ENCODE measurements around the gene NHS.

Gene NHS

DNA sequence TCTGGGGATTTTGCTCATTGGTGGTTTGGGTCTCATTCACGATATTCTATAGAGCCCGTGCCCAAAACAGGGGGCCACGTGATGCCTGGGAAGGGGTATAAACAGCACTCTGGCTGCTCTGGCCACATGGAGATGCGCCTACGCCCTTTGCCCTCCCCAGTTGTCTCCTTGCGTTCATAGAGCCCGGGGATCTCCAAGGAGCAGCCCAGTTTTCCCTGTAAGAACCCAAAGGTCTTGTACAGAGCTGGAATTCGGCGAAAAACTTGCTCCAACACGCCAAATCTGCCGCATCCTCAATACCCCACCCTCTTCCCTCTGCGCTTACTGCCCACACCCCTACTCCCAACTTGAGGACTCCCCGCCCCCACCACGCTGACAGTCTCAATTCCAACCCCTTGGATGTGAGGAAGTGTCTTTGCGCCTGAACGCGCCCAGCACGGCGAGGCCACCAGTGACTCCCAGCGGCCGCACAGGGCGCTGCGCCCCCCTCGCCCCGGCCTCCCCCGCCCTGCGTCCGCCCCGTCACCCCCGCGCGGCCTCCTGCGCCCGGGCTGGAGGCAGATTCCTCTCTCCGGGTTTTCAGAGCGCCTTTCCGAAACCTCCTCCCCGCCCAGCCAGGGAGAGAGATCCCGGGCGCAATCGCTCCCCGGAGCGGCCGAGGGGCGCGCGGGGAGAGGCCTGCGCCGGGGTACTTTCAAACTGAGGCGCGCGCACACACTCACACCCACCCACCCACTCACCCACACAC lies at the start of gene NHS:
Gene NHS, plus strand, starts transcription at position 582 of the 748 bp plus-strand sequence. CDS start 558 bp downstream, outside the sequence.
- H3K27ac ChIP-seq (ENCODE audit: low read depth in 2 of 2, low read length in 2 of 2) = peak within 1 kb of the TSS in 1 of 2 donors; percentile 61
- peaks cover 0 to 2% of the 10 kb centered on the region in 2 donors for H3K9me3 ChIP-seq (ENCODE audit: control insufficient read depth in 2 of 2, low read length in 2 of 2)
- H3K9ac ChIP-seq (ENCODE audit: low read depth in 1 of 2, low read length in 2 of 2) = peak within 1 kb of the TSS in 1 of 2 donors; percentile 42

GRCh38 chrX:17328837-17329236 lies 46.2 kb upstream of the NHS start:
- H3K4me3 ChIP-seq (ENCODE audit: low read length in 2 of 2) = no peak overlapping the region
- H3K27me3 ChIP-seq (ENCODE audit: control insufficient read depth in 2 of 2, insufficient read depth in 2 of 2, low read length in 2 of 2) = no peaks in the 10 kb centered on the region
- no peaks in the 10 kb centered on the region for H3K9me3 ChIP-seq (ENCODE audit: control insufficient read depth in 2 of 2, low read length in 2 of 2)
- H3K4me1 ChIP-seq (ENCODE audit: control insufficient read depth in 2 of 2, insufficient read depth in 2 of 2, low read length in 2 of 2) = no peaks in the 10 kb centered on the region
- no peaks in the 10 kb centered on the region for H3K36me3 ChIP-seq (ENCODE audit: control insufficient read depth in 2 of 2, insufficient read depth in 2 of 2, low read length in 2 of 2)
- H3K9ac ChIP-seq (ENCODE audit: low read depth in 1 of 2, low read length in 2 of 2) = no peak overlapping the region
- no peak overlapping the region for H3K27ac ChIP-seq (ENCODE audit: low read depth in 2 of 2, low read length in 2 of 2)

More for the DNA sequence above, at the start of gene NHS:
- no peaks in the 10 kb centered on the region for H3K36me3 ChIP-seq (ENCODE audit: control insufficient read depth in 2 of 2, insufficient read depth in 2 of 2, low read length in 2 of 2)
- H3K27me3 ChIP-seq (ENCODE audit: control insufficient read depth in 2 of 2, insufficient read depth in 2 of 2, low read length in 2 of 2) = no peaks in the 10 kb centered on the region
- H3K4me1 ChIP-seq (ENCODE audit: control insufficient read depth in 2 of 2, insufficient read depth in 2 of 2, low read length in 2 of 2) = peaks cover 0 to 7% of the 10 kb centered on the region in 2 donors
- peak within 1 kb of the TSS; percentile 48 to 70 for H3K4me3 ChIP-seq (ENCODE audit: low read length in 2 of 2)

- H3K4me1 ChIP-seq (ENCODE audit: control insufficient read depth in 2 of 2, insufficient read depth in 2 of 2, low read length in 2 of 2) = no peaks in the 10 kb centered on the region
- H3K36me3 ChIP-seq (ENCODE audit: control insufficient read depth in 2 of 2, insufficient read depth in 2 of 2, low read length in 2 of 2) = no peaks in the 10 kb centered on the region
- no peaks in the 10 kb centered on the region for H3K9me3 ChIP-seq (ENCODE audit: control insufficient read depth in 2 of 2, low read length in 2 of 2)
- H3K4me3 ChIP-seq (ENCODE audit: low read length in 2 of 2) = no peak overlapping the region
- H3K27ac ChIP-seq (ENCODE audit: low read depth in 2 of 2, low read length in 2 of 2) = no peak overlapping the region
- H3K27me3 ChIP-seq (ENCODE audit: control insufficient read depth in 2 of 2, insufficient read depth in 2 of 2, low read length in 2 of 2) = no peaks in the 10 kb centered on the region
- no peak overlapping the region for H3K9ac ChIP-seq (ENCODE audit: low read depth in 1 of 2, low read length in 2 of 2)
These were observed 38.6 kb upstream of the NHS start for GRCh38 chrX:17336377-17336776.

GRCh38 chrX:17355976-17356375 lies 19.0 kb upstream of the NHS start:
- H3K27ac ChIP-seq (ENCODE audit: low read depth in 2 of 2, low read length in 2 of 2) = no peak overlapping the region
- H3K36me3 ChIP-seq (ENCODE audit: control insufficient read depth in 2 of 2, insufficient read depth in 2 of 2, low read length in 2 of 2) = no peaks in the 10 kb centered on the region
- H3K9me3 ChIP-seq (ENCODE audit: control insufficient read depth in 2 of 2, low read length in 2 of 2) = peaks cover 0 to 2% of the 10 kb centered on the region in 2 donors
- H3K4me1 ChIP-seq (ENCODE audit: control insufficient read depth in 2 of 2, insufficient read depth in 2 of 2, low read length in 2 of 2) = no peaks in the 10 kb centered on the region
- no peak overlapping the region for H3K9ac ChIP-seq (ENCODE audit: low read depth in 1 of 2, low read length in 2 of 2)
- H3K4me3 ChIP-seq (ENCODE audit: low read length in 2 of 2) = no peak overlapping the region
- no peaks in the 10 kb centered on the region for H3K27me3 ChIP-seq (ENCODE audit: control insufficient read depth in 2 of 2, insufficient read depth in 2 of 2, low read length in 2 of 2)

DNA sequence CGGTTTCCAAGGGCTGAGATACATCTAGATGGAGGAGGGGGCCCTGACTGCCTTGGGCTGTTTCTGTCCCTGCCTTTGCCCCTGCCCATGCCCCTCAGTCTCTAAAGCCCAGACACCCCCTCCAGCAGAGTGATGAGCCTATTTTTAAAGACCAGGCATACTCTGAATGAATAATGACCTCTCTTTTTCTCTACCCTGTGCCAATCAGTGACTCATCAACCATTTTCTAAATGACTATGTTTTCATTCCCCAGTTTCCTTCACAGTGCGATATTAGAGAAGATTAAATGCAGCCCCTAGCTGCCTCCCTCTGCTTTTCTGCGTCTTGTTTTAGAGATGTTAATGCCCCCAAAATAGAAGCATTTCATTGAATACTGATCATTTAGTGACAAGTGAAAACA lies 15.5 kb upstream of the NHS start:
- no peak overlapping the region for H3K9ac ChIP-seq (ENCODE audit: low read depth in 1 of 2, low read length in 2 of 2)
- H3K36me3 ChIP-seq (ENCODE audit: control insufficient read depth in 2 of 2, insufficient read depth in 2 of 2, low read length in 2 of 2) = no peaks in the 10 kb centered on the region
- no peak overlapping the region for H3K4me3 ChIP-seq (ENCODE audit: low read length in 2 of 2)
- H3K27ac ChIP-seq (ENCODE audit: low read depth in 2 of 2, low read length in 2 of 2) = no peak overlapping the region
- H3K4me1 ChIP-seq (ENCODE audit: control insufficient read depth in 2 of 2, insufficient read depth in 2 of 2, low read length in 2 of 2) = no peaks in the 10 kb centered on the region
- no peaks in the 10 kb centered on the region for H3K27me3 ChIP-seq (ENCODE audit: control insufficient read depth in 2 of 2, insufficient read depth in 2 of 2, low read length in 2 of 2)
- H3K9me3 ChIP-seq (ENCODE audit: control insufficient read depth in 2 of 2, low read length in 2 of 2) = no peaks in the 10 kb centered on the region

DNA sequence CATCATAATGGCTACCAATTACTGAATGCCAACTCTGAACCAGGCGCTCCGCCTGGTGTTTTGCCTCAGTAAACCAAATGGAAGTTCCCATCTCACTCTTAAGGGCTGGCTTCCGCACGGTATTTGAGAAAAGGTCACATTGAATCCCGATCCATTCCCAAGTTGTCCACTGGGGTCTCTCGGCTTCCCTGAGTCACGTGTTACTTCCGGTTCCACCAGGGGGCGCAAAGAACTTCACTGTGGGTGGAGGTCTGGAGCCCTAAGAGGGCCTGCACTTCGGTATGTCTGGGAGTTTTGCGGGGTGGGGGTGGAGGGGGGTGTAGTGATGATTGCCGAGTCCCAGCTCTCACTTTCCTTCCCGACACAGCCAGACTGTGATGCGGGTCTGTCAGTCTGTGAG lies 13.4 kb upstream of the NHS start:
- Histone ChIP-seq H3K27me3 (ENCODE audit: control insufficient read depth in 2 of 2, insufficient read depth in 2 of 2, low read length in 2 of 2) (no peaks in the 10 kb centered on the region), H3K4me3 (ENCODE audit: low read length in 2 of 2) (no peak overlapping the region), H3K4me1 (ENCODE audit: control insufficient read depth in 2 of 2, insufficient read depth in 2 of 2, low read length in 2 of 2) (no peaks in the 10 kb centered on the region), H3K36me3 (ENCODE audit: control insufficient read depth in 2 of 2, insufficient read depth in 2 of 2, low read length in 2 of 2) (no peaks in the 10 kb centered on the region), H3K9me3 (ENCODE audit: control insufficient read depth in 2 of 2, low read length in 2 of 2) (no peaks in the 10 kb centered on the region), H3K9ac (ENCODE audit: low read depth in 1 of 2, low read length in 2 of 2) (no peak overlapping the region), H3K27ac (ENCODE audit: low read depth in 2 of 2, low read length in 2 of 2) (no peak overlapping the region)

- no peaks in the 10 kb centered on the region for H3K27me3 ChIP-seq (ENCODE audit: control insufficient read depth in 2 of 2, insufficient read depth in 2 of 2, low read length in 2 of 2)
- H3K36me3 ChIP-seq (ENCODE audit: control insufficient read depth in 2 of 2, insufficient read depth in 2 of 2, low read length in 2 of 2) = no peaks in the 10 kb centered on the region
- H3K9ac ChIP-seq (ENCODE audit: low read depth in 1 of 2, low read length in 2 of 2) = no peak overlapping the region
- peaks cover 4 to 10% of the 10 kb centered on the region in 2 donors for H3K4me1 ChIP-seq (ENCODE audit: control insufficient read depth in 2 of 2, insufficient read depth in 2 of 2, low read length in 2 of 2)
- H3K27ac ChIP-seq (ENCODE audit: low read depth in 2 of 2, low read length in 2 of 2) = no peak overlapping the region
- no peak overlapping the region for H3K4me3 ChIP-seq (ENCODE audit: low read length in 2 of 2)
- H3K9me3 ChIP-seq (ENCODE audit: control insufficient read depth in 2 of 2, low read length in 2 of 2) = no peaks in the 10 kb centered on the region
These were observed 7.0 kb upstream of the NHS start for GRCh38 chrX:17368002-17368401.

DNA sequence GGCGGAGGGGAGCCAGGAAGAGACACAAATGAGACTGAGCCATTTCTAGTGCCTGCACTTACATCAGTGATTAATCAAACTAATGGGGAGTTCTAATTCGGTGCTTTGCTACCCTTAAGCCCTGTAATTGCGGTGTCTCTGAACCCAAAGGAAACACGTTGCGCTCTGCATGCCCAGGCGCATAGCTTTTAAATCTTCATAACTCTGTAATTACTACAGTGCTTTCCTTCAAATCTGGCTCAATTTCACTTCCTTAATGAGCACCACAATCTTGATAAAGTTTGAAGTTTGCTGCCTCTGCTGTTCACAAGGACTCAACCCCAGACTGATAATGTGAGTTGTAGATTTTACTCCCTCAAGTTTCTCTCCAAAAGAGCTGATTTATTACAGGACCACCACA lies 5.7 kb upstream of the NHS start:
- H3K27me3 ChIP-seq (ENCODE audit: control insufficient read depth in 2 of 2, insufficient read depth in 2 of 2, low read length in 2 of 2) = no peaks in the 10 kb centered on the region
- H3K4me3 ChIP-seq (ENCODE audit: low read length in 2 of 2) = no peak overlapping the region
- H3K27ac ChIP-seq (ENCODE audit: low read depth in 2 of 2, low read length in 2 of 2) = no peak overlapping the region
- peaks cover 4 to 10% of the 10 kb centered on the region in 2 donors for H3K4me1 ChIP-seq (ENCODE audit: control insufficient read depth in 2 of 2, insufficient read depth in 2 of 2, low read length in 2 of 2)
- no peaks in the 10 kb centered on the region for H3K9me3 ChIP-seq (ENCODE audit: control insufficient read depth in 2 of 2, low read length in 2 of 2)
- no peak overlapping the region for H3K9ac ChIP-seq (ENCODE audit: low read depth in 1 of 2, low read length in 2 of 2)
- no peaks in the 10 kb centered on the region for H3K36me3 ChIP-seq (ENCODE audit: control insufficient read depth in 2 of 2, insufficient read depth in 2 of 2, low read length in 2 of 2)

GRCh38 chrX:17370191-17370590 lies 4.8 kb upstream of the NHS start:
- Histone ChIP-seq H3K27me3 (ENCODE audit: control insufficient read depth in 2 of 2, insufficient read depth in 2 of 2, low read length in 2 of 2) (no peaks in the 10 kb centered on the region), H3K36me3 (ENCODE audit: control insufficient read depth in 2 of 2, insufficient read depth in 2 of 2, low read length in 2 of 2) (no peaks in the 10 kb centered on the region)

DNA sequence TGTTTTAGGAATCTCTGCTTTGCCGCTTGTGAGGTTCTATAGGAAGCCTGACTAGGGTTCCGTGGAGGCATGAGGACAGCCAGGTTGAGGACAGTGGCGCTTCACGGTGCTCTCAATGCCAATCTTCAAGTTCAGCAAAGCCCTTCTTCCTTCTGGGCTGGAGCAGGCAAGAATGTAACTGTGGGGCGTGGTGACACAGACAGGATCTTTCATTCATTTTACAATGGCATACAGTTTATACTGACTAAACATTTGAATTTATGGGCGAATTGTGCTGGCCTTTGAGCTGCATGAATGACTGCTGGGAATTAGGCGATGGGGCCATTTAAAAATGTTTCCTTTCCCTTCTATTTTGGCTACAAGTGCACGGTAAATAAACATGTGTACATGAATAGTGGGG lies 2.9 kb upstream of the NHS start:
- H3K27me3 ChIP-seq (ENCODE audit: control insufficient read depth in 2 of 2, insufficient read depth in 2 of 2, low read length in 2 of 2) = no peaks in the 10 kb centered on the region
- H3K4me3 ChIP-seq (ENCODE audit: low read length in 2 of 2) = no peak overlapping the region
- no peak overlapping the region for H3K27ac ChIP-seq (ENCODE audit: low read depth in 2 of 2, low read length in 2 of 2)

More at GRCh38 chrX:17370191-17370590, 4.8 kb upstream of the NHS start:
- no peak overlapping the region for H3K27ac ChIP-seq (ENCODE audit: low read depth in 2 of 2, low read length in 2 of 2)
- H3K4me3 ChIP-seq (ENCODE audit: low read length in 2 of 2) = no peak overlapping the region
- no peak overlapping the region for H3K9ac ChIP-seq (ENCODE audit: low read depth in 1 of 2, low read length in 2 of 2)
- H3K4me1 ChIP-seq (ENCODE audit: control insufficient read depth in 2 of 2, insufficient read depth in 2 of 2, low read length in 2 of 2) = peaks cover 4 to 13% of the 10 kb centered on the region in 2 donors
- H3K9me3 ChIP-seq (ENCODE audit: control insufficient read depth in 2 of 2, low read length in 2 of 2) = no peaks in the 10 kb centered on the region

More for the DNA sequence above, 2.9 kb upstream of the NHS start:
- Histone ChIP-seq H3K36me3 (ENCODE audit: control insufficient read depth in 2 of 2, insufficient read depth in 2 of 2, low read length in 2 of 2) (no peaks in the 10 kb centered on the region), H3K9me3 (ENCODE audit: control insufficient read depth in 2 of 2, low read length in 2 of 2) (no peaks in the 10 kb centered on the region), H3K4me1 (ENCODE audit: control insufficient read depth in 2 of 2, insufficient read depth in 2 of 2, low read length in 2 of 2) (peaks cover 4 to 13% of the 10 kb centered on the region in 2 donors), H3K9ac (ENCODE audit: low read depth in 1 of 2, low read length in 2 of 2) (no peak overlapping the region)
